ENCODE results near the gene MESD.

GRCh38 chr15:80931721-80932512 is 57.7 kb downstream of the MESD start:
- no peak for TF ChIP-seq CTCF (IDR thresholded peaks at IDR 0.05)
- TF ChIP-seq POLR2A (IDR thresholded peaks at IDR 0.05) = no peak

Data from heart left ventricle (tissue), 13 donors.